Stimulated activated memory B cell treated with anti-CD40 and anti-IgM and Interleukin-4, amounts not matched to agents 10 μg/mL and 1 μg/mL and 100 μg/mL, for 72 hours (primary cell): ENCODE data around the gene DNLZ.

Source experiments
- ATAC-seq: fragments of 150-1000 bp; cut with Tn5 transposase; 2 replicates; pipeline ENCODE4 v1.10.0; 2021
- H3K27ac Mint-ChIP-seq: one replicate; pipeline ENCODE4 v1.8.0; 2022; ENCODE audit warnings: mild to moderate bottlenecking, mixed read lengths
- H3K27me3 Mint-ChIP-seq: one replicate; pipeline ENCODE4 v1.8.0; 2022; ENCODE audit warnings: mixed read lengths
- H3K36me3 Mint-ChIP-seq: one replicate; pipeline ENCODE4 v1.8.0; 2022; ENCODE audit warnings: mixed read lengths
- H3K4me1 Mint-ChIP-seq: one replicate; pipeline ENCODE4 v1.8.0; 2022; ENCODE audit warnings: mixed read lengths
- H3K4me3 Mint-ChIP-seq: one replicate; pipeline ENCODE4 v1.8.0; 2022; ENCODE audit warnings: mild to moderate bottlenecking, moderate library complexity, mixed read lengths
- H3K9me3 Mint-ChIP-seq: one replicate; pipeline ENCODE4 v1.8.0; 2022; ENCODE audit warnings: mixed read lengths

DNLZ gene

DNA sequence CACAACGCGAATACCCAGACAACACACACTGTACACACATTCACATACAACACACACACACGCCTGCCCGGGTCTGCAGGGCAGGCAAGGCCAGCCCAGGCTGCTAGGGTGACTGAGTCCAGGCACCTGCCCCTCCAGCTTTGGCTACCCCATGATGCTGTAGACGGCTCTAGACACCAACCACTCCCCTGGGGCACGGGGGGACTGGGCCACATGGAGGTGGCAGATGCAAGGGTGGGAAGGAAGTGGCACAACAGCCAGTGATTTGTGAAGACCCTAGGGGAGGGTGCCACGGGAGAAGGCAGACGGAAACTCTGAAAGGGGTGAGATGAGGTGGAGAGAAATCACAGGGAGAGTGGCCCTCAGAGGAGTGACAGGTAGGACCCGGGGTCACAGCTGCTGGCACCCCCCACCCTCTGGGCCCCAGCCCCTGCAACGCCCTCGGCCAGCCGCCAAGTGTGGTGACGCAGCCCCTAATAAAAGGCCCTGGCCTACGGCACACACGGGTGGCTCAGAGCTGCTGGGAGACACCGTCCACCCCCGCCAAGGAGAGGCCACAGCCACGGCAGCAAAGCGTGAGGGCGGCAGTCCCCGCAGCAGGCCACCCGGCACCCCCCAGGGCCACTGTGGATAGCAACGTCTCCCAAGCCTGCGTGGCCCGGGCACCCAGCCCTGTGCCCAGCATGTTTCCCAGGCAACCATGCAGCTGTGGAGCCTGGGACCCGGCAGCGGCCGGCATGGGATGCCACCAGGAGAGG, 53.1 kb downstream of the DNLZ start:
- peaks cover 10% of the 10 kb centered on the region for H3K9me3 Mint-ChIP-seq
- no peak overlapping the region for H3K4me3 Mint-ChIP-seq
- no peaks in the 10 kb centered on the region for H3K36me3 Mint-ChIP-seq
- H3K27ac Mint-ChIP-seq: no peak overlapping the region
- peaks cover 13% of the 10 kb centered on the region for H3K27me3 Mint-ChIP-seq
- no peak for ATAC-seq
- no peaks in the 10 kb centered on the region for H3K4me1 Mint-ChIP-seq

- Mint-ChIP-seq H3K36me3 (no peaks in the 10 kb centered on the region), H3K9me3 (peaks cover 5% of the 10 kb centered on the region), H3K27ac (no peak overlapping the region), H3K4me3 (no peak overlapping the region), H3K27me3 (peaks cover 7% of the 10 kb centered on the region), H3K4me1 (no peaks in the 10 kb centered on the region)
- no peak for ATAC-seq
Observed at GRCh38 chr9:136309806-136310220, 53.7 kb downstream of the DNLZ start.
